Measurements from ENCODE around the gene CAB39. TPM values are rescaled to one million over a fixed set of nuclear protein-coding genes. Genes with fewer than 3 reads are reported as not detected.

Gene CAB39
- total RNA-seq, 1 experiment from 2014 or later: 40.4 TPM

DNA sequence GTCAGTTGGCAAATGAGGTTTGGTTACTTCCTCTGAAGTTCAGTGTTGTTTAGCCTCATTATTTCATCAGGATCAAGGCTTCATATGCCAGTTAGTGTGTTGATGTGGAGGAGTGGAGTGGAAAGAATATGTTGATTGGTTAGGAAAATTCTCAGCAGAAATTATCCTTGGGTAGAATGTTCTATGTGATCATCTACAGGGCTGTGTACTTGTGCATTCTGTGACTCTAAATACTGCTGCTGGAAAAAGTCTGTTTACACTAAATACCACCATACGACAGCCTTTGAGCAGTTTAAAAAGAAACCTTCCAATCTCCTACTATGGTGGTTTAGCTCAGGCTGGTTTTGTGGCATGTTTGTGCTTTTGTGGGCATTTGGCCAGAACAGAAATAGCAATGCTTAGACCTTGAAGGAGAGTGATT lies 25.8 kb downstream of the CAB39 start:
- Histone ChIP-seq H3K4me1 (peaks cover 50% of the 10 kb centered on the region), H3K4me3 (ENCODE audit: low read depth, low read length) (peak overlapping the region; percentile 3; the same call in 1 of the 2 replicates), H3K9me3 (no peaks in the 10 kb centered on the region), H3K36me3 (ENCODE audit: control insufficient read depth, insufficient read depth, low read length) (no peaks in the 10 kb centered on the region), H3K27me3 (replicated peaks; ENCODE audit: control insufficient read depth, insufficient read depth, low read length) (no peaks in the 10 kb centered on the region)
- peak overlapping the region; percentile 57 for H3K4me3 Mint-ChIP-seq (ENCODE audit: unreplicated experiment)
- intact Hi-C loops (cut with micrococcal nuclease; ENCODE audit: unreplicated experiment): loop anchor here (2.0 kb wide), 1 partner anchor 60 kb away; no protein-coding TSS in a partner anchor
- H3K27me3 Mint-ChIP-seq (ENCODE audit: insufficient read depth, unreplicated experiment): no peaks in the 10 kb centered on the region
- TF ChIP-seq, protein P1, sequence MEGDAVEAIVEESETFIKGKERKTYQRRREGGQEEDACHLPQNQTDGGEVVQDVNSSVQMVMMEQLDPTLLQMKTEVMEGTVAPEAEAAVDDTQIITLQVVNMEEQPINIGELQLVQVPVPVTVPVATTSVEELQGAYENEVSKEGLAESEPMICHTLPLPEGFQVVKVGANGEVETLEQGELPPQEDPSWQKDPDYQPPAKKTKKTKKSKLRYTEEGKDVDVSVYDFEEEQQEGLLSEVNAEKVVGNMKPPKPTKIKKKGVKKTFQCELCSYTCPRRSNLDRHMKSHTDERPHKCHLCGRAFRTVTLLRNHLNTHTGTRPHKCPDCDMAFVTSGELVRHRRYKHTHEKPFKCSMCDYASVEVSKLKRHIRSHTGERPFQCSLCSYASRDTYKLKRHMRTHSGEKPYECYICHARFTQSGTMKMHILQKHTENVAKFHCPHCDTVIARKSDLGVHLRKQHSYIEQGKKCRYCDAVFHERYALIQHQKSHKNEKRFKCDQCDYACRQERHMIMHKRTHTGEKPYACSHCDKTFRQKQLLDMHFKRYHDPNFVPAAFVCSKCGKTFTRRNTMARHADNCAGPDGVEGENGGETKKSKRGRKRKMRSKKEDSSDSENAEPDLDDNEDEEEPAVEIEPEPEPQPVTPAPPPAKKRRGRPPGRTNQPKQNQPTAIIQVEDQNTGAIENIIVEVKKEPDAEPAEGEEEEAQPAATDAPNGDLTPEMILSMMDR (IDR thresholded peaks at IDR 0.05; ENCODE audit: insufficient read depth in 1 of 2, low read depth in 1 of 2, low read length in 1 of 2, severe bottlenecking in 1 of 2, unreplicated experiment in 1 of 2): no peak
- ChIA-PET CTCF (no interaction called here), POLR2A (no interaction called here)
- no peaks in the 10 kb centered on the region for H3K9me3 Mint-ChIP-seq (ENCODE audit: unreplicated experiment)
- no TSS peak for BruUV-seq (replicated peaks)
- H3K36me3 Mint-ChIP-seq (ENCODE audit: insufficient read depth, unreplicated experiment): peaks cover 6% of the 10 kb centered on the region
- H3K27ac Mint-ChIP-seq (ENCODE audit: unreplicated experiment): peak overlapping the region; percentile 36
- H3K4me1 Mint-ChIP-seq (ENCODE audit: low read depth, unreplicated experiment): peaks cover 16% of the 10 kb centered on the region
- no peak for DNase-seq

DNA sequence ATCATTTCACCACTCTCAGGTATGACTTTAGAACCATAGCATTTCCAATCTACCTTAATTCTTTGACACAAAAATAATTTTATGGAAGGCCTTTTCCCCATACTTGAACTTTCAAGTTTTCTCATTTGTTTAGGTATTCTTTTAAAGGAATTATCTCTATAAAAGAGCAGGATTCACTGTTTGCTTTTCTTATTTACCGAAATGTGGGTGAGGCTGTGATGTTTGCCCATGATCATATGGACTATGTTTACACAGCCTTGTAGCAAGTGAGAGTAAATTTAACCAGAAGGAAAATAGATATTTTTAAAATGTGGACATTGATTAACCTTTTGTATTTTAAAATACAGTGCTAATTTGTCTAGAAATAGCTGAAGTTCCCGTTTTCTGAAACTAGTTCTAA lies 26.3 kb downstream of the CAB39 start:
- H3K36me3 ChIP-seq (ENCODE audit: control insufficient read depth, insufficient read depth, low read length): no peaks in the 10 kb centered on the region
- ChIA-PET CTCF (no interaction called here), POLR2A (no interaction called here)
- intact Hi-C loops (cut with micrococcal nuclease; ENCODE audit: unreplicated experiment): loop anchor here (1.0 to 2.0 kb wide), 2 partner anchors 17 to 60 kb away; no protein-coding TSS in a partner anchor
- H3K4me3 ChIP-seq (ENCODE audit: low read depth, low read length): no peak overlapping the region
- peaks cover 50% of the 10 kb centered on the region for H3K4me1 ChIP-seq
- Mint-ChIP-seq H3K4me1 (ENCODE audit: low read depth, unreplicated experiment) (peaks cover 14% of the 10 kb centered on the region), H3K9me3 (ENCODE audit: unreplicated experiment) (no peaks in the 10 kb centered on the region), H3K36me3 (ENCODE audit: insufficient read depth, unreplicated experiment) (peaks cover 6% of the 10 kb centered on the region), H3K4me3 (ENCODE audit: unreplicated experiment) (peak overlapping the region; percentile 57), H3K27ac (ENCODE audit: unreplicated experiment) (peak overlapping the region; percentile 36), H3K27me3 (ENCODE audit: insufficient read depth, unreplicated experiment) (no peaks in the 10 kb centered on the region)
- TF ChIP-seq, protein P1 (IDR thresholded peaks at IDR 0.05; ENCODE audit: insufficient read depth in 1 of 2, low read depth in 1 of 2, low read length in 1 of 2, severe bottlenecking in 1 of 2, unreplicated experiment in 1 of 2): no peak
- no peaks in the 10 kb centered on the region for H3K27me3 ChIP-seq (replicated peaks; ENCODE audit: control insufficient read depth, insufficient read depth, low read length)
- BruUV-seq (replicated peaks): no TSS peak
- H3K9me3 ChIP-seq: no peaks in the 10 kb centered on the region
- no peak for DNase-seq

DNA sequence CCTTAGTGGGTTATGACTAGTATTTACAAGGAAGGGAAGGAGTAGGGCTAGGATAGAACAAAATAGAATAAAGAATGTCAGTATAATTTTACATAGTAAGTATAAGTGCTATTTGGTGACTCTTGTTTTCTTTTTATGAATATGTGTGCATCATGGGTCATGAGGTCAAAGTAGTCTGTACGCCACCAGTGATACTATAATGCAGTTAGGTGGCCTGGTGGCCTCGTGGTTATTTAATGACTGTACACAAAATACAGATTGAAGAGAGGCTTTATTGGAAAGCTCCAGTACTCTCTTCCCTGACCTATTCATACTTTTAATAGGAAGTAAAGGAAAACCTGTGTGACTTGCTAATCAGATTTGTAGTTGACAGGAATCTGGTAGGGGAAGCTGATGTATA lies 27.3 kb downstream of the CAB39 start:
- H3K9me3 Mint-ChIP-seq (ENCODE audit: unreplicated experiment): no peaks in the 10 kb centered on the region
- POLR2A ChIA-PET: no interaction called here
- no peak for DNase-seq
- Histone ChIP-seq H3K36me3 (ENCODE audit: control insufficient read depth, insufficient read depth, low read length) (no peaks in the 10 kb centered on the region), H3K4me3 (ENCODE audit: low read depth, low read length) (no peak overlapping the region), H3K4me1 (peaks cover 43% of the 10 kb centered on the region), H3K9me3 (no peaks in the 10 kb centered on the region), H3K27me3 (replicated peaks; ENCODE audit: control insufficient read depth, insufficient read depth, low read length) (no peaks in the 10 kb centered on the region)
- no peak overlapping the region for H3K27ac Mint-ChIP-seq (ENCODE audit: unreplicated experiment)
- no peak overlapping the region for H3K4me3 Mint-ChIP-seq (ENCODE audit: unreplicated experiment)
- intact Hi-C loops (cut with micrococcal nuclease; ENCODE audit: unreplicated experiment): loop anchor here (1.0 to 2.0 kb wide), 2 partner anchors 16 to 59 kb away; no protein-coding TSS in a partner anchor
- H3K4me1 Mint-ChIP-seq (ENCODE audit: low read depth, unreplicated experiment): peaks cover 14% of the 10 kb centered on the region
- peaks cover 12% of the 10 kb centered on the region for H3K36me3 Mint-ChIP-seq (ENCODE audit: insufficient read depth, unreplicated experiment)
- CTCF ChIA-PET: no interaction called here
- TF ChIP-seq, protein P1 (IDR thresholded peaks at IDR 0.05; ENCODE audit: insufficient read depth in 1 of 2, low read depth in 1 of 2, low read length in 1 of 2, severe bottlenecking in 1 of 2, unreplicated experiment in 1 of 2): no peak
- no TSS peak for BruUV-seq (replicated peaks)
- no peaks in the 10 kb centered on the region for H3K27me3 Mint-ChIP-seq (ENCODE audit: insufficient read depth, unreplicated experiment)

All from Caco-2 (cell line).